GM18498 (cell line): ENCODE measurements around the gene MAP3K4.

ENCODE experiments used
- ATAC-seq: cut with Tn5 transposase; IDR thresholded peaks from one replicate; pipeline ENCODE4 v1.9.1; 2021; ENCODE audit warnings: mild to moderate bottlenecking, moderate library complexity; ENCODE audit not compliant: unreplicated experiment

MAP3K4 gene

GRCh38 chr6:160991406-160992060, at the start of gene MAP3K4:
MAP3K4 (plus strand) TSS chr6:160991769; CDS start chr6:160991932, 163 bp downstream.
- ATAC-seq: peak; percentile 74

DNA sequence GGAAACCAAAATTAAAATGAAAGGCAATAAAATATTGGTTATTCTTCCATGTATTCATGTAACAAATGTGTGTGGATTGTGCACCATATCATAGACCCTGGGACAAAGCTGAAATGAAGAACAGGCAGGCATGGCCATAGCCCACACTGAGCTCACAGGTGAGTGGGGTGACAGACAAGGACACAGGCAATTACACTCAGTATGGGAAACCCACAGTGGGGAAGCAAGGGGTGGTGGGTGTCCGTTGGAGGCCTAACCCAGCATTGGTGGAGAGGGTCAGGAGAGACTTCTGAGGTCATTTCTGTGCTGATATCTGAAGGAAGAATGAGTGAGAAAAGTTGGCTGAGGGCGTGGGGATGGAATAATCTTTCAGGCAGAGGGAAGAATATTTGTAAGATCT, 47.6 kb upstream of the MAP3K4 start:
- ATAC-seq: no peak

GRCh38 chr6:160945516-160946177, 45.9 kb upstream of the MAP3K4 start:
- no peak for ATAC-seq

DNA sequence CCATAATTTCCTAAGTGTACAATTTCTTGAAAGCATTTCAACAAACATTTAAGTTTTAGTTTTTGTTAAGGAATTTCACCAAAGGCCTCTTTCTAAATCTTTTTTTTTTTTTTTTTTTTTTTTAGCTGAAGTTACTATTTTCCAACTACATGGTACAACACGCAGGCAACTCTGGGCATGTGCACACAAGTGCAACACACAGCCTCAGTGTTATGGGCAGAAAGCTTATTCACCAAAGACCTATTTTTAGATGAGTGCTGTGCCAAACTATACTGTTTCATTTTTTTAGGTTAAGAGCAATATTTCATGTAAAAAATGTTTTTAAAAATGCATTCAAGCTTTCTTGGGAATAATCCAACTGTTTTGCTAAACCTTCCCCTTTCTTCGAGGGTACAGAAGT, 42.0 kb upstream of the MAP3K4 start:
- ATAC-seq: no peak

DNA sequence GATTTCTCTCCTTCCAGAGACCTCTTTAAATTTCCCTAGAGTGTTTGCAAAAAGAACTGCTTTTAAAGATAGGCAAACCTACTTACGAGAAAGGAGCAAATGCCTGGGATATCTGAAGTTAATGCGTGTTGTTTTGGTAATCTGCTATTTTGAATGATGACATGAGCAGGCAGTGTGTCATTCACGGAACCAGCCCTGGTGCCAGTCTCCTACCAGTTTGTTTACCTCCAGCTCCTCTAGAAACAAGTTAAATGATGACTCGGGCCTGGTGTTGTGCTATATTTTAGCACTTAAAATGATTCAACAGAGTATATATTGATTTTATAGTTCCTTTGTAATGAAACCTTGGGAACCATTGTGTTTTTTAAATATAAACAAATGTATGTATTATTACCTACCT, 41.1 kb upstream of the MAP3K4 start:
- ATAC-seq: no peak

GRCh38 chr6:160951187-160952030, 40.2 kb upstream of the MAP3K4 start:
- no peak for ATAC-seq

- ATAC-seq: no peak
These were observed 38.8 kb upstream of the MAP3K4 start for GRCh38 chr6:160952633-160953281.

DNA sequence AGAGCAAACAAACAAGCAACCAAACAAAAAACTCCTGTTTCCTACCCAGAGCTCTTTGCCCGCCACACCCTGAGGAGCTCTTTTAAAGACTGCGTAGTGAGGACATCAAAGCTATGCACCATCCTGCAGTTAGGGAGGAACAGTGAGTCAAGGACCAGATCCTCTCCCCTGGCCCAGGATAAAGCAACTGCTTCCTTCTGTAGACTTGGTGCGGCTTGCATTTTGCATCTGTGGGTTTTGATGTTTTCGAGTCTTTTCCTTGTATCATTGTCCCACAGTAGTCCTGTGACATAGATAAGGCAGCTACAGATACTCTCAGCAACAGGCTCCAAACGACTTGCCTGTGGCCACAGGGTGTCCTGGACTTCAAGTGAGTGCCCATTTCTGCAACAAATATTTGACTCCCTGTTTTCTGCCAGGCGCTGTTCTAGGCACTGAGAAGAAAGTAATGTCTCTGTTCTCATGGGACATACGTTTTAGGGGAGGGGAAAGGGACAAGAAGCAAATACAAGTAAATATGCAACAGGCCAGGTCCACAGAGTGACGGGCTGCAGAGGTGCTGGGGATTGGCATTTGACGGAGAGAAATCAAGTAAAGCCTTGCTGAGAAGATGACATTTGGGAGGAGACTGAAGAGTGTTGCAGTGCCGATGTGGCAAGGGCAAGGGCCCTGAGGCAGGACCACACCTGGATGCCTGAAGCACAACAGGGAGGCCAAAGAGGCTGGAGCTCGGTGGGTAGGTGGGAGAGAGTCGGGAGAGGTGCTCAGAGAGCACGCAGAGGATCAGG, 35.9 kb upstream of the MAP3K4 start:
- ATAC-seq: no peak

GRCh38 chr6:160956300-160957035, 35.1 kb upstream of the MAP3K4 start:
- no peak for ATAC-seq

DNA sequence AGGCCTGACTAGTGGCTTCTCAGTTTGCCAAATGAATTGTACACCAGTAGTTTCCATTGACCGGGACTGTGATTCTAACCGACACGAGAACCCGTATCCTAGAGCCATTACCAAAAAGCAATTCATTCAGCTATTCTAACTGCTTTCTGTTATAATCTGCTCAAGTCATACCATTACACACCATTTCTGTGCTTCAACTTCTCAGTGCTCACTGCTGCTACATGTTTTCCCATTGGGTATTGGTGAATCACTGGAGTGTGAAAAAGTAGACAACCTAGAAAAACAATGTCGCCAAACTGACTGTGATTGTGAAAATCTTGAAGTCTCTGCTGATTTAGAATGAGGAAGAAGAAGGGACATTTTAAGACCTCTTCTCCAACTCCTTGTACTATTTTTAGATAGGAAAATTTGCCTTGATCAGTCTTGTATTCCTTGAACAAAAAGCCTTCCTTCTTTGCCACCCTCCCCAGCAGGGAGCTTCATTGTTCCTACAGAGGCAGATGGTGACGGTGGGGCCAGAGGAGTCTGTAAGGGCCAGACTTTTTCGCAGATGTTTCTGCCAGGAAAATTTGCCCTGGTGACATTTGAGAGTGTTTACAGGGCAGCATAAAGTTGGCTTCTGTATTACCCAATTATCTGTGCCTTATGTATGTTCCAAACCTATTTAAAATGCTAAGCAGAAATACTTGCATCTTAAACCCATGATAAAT, 31.7 kb upstream of the MAP3K4 start:
- ATAC-seq: no peak

DNA sequence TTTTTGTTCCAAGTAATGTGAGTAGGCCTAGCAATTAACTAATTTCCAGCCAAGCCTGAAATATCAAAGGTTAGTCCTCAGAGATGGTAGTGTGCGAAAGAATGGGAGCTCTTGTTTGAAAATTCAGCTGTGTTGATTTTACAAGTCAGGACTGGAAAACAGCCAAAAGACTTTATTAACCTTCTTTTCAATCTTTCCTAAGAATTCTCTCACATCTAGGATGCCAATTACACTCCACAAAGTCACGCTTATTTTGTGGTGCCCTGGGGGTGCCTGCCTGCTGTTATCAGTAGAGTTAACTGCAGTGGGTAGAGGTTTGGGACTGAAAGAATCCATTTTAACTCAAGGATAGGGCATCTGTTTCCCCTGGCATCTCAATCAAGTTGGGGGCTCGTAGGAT, 30.7 kb upstream of the MAP3K4 start:
- no peak for ATAC-seq

- ATAC-seq: no peak
These were observed 28.5 kb upstream of the MAP3K4 start for GRCh38 chr6:160962835-160963623.

DNA sequence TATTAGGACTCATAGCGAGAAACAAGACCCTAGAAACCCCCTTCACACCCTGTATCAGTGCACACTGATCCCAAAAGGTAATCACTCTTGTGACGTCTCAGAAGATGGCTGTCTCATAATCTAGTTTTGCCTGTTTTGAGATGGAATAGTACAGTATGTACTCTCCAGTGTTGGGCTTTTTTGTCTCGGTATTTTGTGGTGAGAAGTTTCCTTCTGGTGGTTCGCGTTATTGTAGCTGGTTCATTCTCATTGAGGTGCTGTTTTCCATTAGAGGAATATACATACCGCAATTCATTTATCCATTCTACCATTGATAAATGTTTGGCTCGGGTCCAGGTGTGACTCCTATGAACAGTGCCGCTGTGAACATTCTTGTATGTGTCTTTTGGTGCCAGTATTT, 27.9 kb upstream of the MAP3K4 start:
- no peak for ATAC-seq

GRCh38 chr6:160965893-160966292, 25.7 kb upstream of the MAP3K4 start:
- no peak for ATAC-seq

GRCh38 chr6:160966493-160967229, 24.9 kb upstream of the MAP3K4 start:
- ATAC-seq: no peak

DNA sequence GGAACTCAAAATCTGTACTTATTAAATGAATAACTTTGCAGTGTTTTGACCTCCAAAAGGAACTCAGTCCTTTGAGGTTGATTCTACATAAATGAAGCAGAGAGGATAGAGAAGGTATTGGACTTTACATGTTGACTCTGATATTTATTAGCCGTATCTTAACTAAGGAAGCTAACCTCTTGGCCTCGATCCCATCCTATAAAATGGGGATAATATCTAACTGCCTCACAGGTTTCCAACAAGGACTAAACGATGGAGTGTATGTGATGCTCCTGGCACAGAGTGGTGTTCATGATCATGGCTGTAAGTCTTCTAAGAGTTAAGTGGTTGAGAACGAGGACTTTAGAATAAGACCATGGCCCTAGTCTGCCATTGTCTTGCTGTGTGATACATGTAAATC, 24.2 kb upstream of the MAP3K4 start:
- no peak for ATAC-seq

DNA sequence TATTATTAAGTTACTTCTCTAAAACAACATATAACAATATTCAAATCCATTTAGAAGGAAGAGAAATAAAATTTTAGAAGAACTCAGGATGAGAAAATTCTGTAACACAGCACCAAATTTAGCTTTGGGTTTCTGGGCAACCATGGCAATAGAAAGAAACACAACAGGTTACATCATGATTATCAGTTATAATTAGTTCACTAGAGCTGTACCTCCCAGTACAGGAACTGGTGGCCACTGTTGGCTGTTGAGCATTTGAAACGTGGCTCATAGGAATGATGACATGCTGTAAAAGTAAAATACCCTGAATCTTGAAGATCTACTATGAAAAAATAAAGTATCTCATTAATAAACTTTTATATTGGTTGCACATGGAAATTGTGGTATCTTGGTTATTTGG, 23.7 kb upstream of the MAP3K4 start:
- no peak for ATAC-seq

DNA sequence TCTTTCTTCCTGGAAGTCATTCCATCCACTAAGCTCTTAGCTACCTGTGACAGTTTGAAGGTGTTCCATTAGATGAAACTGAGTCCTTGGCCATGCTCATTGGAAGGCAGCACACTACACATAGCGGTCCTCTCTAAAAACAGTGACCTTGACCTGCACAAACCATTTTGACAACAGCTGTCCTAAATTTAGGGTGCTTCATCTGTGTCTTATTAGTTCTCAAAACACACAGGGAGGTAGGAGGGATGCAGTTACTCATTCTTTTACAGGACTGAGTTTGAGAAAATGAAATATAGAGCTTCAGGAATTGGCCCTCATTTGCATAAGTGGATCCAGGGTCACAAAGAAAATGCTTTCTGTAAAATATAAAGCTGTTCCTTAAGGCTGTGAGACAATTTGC, 20.4 kb upstream of the MAP3K4 start:
- no peak for ATAC-seq
